OCI-LY7 (cell line): Measurements from ENCODE around the gene NME9.

Experiments
- EZH2phosphoT487 ChIP-seq: fragments of 200-600 bp; sonication (generic); IDR thresholded peaks from 2 replicates; pipeline ENCODE4 v1.6.1; 2018; ENCODE audit warnings: low read depth, borderline replicate concordance, mild to moderate bottlenecking, mixed run types, antibody characterized with exemption, low read length, moderate library complexity, mixed read lengths
- TF ChIP-seq, protein P1 (sequence below): fragments of 200-600 bp; sonication (generic); conservative IDR thresholded peaks from 2 replicates; pipeline ENCODE4 v1.5.1; 2014; ENCODE audit warnings: mild to moderate bottlenecking, antibody characterized with exemption, low read length, moderate library complexity, mixed read lengths

DNA sequence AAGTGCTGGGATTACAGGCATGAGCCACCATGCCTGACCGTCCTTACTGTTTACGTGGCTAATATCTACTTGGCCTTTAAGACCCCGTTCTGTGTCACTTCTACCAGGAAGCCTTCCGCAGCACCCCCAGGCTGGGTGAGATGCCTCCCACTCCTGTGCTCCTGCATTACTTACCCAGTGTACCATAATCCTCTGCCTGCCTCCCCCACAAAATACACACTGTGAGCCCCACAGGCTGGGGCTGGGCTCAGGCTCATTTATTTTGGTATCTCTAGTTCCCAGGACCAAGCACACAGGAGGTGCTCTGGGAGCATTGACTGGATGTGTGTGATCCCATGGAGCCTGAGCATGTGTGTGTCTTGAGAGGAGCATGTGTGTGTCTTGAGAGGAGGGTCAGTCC, 33.7 kb upstream of the NME9 start:
- TF ChIP-seq, protein P1, sequence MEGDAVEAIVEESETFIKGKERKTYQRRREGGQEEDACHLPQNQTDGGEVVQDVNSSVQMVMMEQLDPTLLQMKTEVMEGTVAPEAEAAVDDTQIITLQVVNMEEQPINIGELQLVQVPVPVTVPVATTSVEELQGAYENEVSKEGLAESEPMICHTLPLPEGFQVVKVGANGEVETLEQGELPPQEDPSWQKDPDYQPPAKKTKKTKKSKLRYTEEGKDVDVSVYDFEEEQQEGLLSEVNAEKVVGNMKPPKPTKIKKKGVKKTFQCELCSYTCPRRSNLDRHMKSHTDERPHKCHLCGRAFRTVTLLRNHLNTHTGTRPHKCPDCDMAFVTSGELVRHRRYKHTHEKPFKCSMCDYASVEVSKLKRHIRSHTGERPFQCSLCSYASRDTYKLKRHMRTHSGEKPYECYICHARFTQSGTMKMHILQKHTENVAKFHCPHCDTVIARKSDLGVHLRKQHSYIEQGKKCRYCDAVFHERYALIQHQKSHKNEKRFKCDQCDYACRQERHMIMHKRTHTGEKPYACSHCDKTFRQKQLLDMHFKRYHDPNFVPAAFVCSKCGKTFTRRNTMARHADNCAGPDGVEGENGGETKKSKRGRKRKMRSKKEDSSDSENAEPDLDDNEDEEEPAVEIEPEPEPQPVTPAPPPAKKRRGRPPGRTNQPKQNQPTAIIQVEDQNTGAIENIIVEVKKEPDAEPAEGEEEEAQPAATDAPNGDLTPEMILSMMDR: no peak
- no peak for TF ChIP-seq EZH2phosphoT487
